ENCODE results near the gene CIPC.
A peak's percentile ranks its signal among the peaks of the same experiment; 100 is the strongest.

GRCh38 chr14:77094672-77095284 is 3.3 kb upstream of the CIPC start:
- peak in 5 of 7 experiments; percentile 58 to 80 (median 70) for TF ChIP-seq CTCF (IDR thresholded peaks at IDR 0.05)
- TF ChIP-seq POLR2A (IDR thresholded peaks at IDR 0.05) = no peak

Data from stomach (tissue), 4 donors.